Stimulated activated CD8-positive, alpha-beta memory T cell treated with anti-CD3 and anti-CD28 coated beads, Interleukin-12 subunit alpha, Interleukin-12 subunit beta, amount 100 ng/mL, for 24 hours (primary cell): Measurements from ENCODE around the gene NTN1.

Source experiments
- DNase-seq: peaks from one replicate; pipeline ENCODE4 v3.0.0-alpha.2; 2020; ENCODE audit errors: extremely low read depth

The NTN1 gene

DNA sequence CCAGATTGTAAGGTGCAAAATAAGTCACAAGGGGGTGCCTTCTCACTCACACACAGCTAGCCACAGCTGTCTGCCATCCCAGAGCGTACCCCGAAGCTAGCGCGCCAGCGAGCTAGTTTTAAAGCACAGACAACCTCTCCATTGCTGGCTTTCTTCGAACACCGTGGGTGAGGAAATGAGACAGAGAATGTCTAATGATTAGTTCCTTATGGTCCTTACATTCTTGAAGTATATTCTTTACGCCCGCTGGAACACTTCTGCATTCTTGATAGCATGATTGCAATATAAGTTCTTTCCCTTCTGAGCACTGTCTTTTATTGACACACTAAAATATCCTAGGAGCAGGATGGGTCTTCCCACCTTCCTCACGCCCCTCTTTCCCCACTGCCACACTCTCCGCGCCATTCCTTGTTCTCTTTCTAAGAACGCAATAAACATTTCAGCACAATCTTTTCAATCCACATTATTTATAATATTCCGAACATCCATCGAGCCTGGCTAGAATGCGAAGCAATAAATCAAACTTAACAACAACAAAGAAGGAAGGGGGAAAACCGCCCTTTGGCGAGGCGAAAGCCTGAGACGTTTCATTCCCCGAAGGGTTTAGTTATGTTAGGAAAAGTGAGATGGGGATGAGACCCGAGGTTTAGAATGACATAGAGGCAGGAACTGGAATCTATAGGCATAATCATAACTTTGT lies 251.3 kb downstream of the NTN1 start:
- DNase-seq, result no peak

DNA sequence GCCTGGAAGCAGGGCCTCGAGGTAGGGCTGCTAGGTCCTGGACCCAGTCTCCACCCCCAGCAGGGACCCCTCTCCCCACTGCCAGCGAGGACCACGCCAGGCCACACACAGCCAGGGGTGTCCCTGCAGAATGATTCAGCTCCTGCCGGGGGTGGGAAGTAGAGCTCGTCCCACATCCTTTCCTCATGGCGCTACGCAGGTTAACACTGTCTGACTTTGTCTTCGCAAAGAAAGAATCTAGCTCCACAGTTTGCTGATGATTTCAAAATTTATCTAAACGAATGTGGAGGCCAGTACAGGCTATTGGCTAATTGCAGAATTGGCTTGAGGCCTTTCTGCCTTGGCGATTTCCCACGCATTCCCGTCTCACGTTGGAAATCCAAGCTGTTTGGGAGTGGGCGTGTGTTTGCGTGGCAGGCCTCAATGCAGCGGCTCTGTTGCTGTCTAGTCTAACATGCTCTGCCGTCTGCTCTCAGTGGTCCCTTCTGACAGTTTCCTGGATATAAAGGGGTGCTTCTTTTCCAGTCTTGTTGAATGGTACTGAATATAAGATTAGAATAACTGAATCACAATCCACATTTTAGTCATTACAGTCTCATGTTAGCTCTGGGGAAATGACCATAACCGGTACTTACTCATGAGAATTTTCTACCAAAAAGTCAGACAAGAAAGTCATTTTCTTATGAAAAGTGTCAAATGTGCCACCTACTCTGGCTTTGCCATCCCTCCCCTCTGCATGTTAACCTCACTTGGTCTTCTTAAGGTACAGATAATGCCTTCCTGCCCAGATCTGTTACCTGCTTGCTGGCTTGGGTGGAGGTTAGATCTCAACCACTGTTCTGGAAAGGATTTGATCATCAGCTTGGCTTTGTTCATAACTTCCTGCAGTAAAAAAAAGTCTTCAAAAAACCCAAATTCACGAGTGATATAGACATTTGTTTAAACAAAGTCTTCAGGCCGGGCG lies 252.4 kb downstream of the NTN1 start:
- no peak for DNase-seq

GRCh38 chr17:9274973-9275372 lies 253.7 kb downstream of the NTN1 start:
- DNase-seq, result no peak

- no peak for DNase-seq
These were observed 258.6 kb downstream of the NTN1 start for GRCh38 chr17:9279893-9280292.

- no peak for DNase-seq
These were observed 262.6 kb downstream of the NTN1 start for GRCh38 chr17:9283909-9284308.

- DNase-seq, result no peak
These were observed 263.6 kb downstream of the NTN1 start for GRCh38 chr17:9284884-9285283.

DNA sequence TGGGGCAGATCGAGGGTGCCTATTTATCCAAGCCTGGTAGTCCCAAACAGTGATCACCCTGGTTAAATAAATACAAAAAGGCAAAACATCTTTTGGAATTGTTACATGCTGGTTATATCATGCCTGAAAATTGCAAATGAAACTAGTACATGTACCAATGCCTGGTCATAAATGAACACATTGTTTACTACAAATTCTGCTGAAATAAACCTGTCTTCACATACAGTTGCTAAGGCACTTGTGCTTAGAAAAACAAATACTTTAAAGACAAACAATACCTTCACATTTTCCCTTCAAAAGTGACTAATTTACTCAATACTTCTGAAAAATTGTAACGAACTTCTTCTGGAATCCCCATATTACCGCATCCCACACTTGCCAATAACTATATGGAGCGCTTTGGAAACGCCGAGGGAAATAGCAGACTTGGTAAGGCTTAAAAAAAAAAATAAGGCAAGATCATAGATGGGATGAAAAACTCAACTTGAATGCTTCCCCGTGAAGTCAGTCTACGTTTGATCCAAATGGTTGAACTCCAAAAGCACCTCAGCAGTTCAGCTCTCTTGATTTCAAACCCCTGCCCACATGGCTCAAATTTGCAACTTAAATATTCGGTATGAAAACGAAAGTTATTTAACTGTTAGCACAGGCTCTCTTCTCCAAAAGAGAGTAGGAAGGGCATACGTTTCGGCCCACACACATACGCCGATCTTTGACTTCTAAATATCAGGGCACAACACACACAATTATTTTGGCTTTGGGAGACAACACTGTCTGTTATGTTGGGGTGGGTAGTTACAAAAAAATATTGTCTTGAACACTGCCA lies 264.5 kb downstream of the NTN1 start:
- no peak for DNase-seq

DNA sequence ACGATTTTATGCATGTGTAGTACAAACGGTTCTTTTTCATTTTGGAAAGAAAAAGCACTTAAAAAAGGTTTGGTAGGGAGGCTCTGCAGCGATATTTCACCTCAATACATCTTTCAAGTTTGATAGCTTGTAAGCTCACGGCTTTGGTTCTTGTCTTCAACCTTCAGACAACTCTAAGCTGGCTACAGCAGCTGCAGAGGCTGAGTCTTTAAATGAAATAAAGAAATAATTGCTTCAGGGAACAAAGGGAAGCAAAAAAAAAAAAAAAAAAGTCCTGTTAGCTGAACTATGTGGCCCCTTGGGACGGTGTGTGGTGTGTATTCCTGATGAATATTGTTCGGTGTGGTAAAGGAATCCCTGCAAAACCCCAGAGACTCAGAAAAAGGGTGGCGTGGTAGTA lies 265.1 kb downstream of the NTN1 start:
- no peak for DNase-seq

DNA sequence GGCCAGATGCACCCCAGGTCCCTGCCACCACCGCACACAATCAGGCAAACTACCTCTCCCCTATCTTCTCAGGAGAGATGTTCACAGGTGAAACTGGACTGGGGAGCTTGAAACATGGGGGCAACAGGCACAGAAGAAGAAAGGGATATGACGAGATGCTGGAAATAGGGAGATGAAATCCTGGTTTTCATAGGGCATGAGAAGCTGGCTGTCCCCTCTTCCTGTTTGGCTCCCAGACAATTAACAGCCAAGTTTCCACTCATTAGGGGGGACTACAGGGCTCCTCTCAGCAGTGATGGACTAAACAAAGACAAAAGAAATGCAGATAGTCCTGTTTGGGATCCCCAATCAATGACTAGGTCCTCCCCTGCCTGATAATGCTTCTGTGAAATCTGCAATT lies 266.0 kb downstream of the NTN1 start:
- DNase-seq, result no peak

GRCh38 chr17:9290226-9290613 lies 268.9 kb downstream of the NTN1 start:
- DNase-seq, result no peak

GRCh38 chr17:9291912-9292560 lies 270.7 kb downstream of the NTN1 start:
- DNase-seq, result no peak

GRCh38 chr17:9292561-9292941 lies 271.2 kb downstream of the NTN1 start:
- DNase-seq, result no peak
